H1 (cell line): ENCODE data around the gene IGLL5. TPM values are rescaled to one million over a fixed set of nuclear protein-coding genes. Genes with fewer than 3 reads are reported as not detected.

ENCODE experiments used
- NRF1 ChIP-seq: IDR thresholded peaks from 2 replicates; pipeline ENCODE4 v1.6.1; 2011; ENCODE audit warnings: mild to moderate bottlenecking, low read depth, low read length, improper control_type of control experiment
- SAP30 ChIP-seq: fragments of 300-600 bp; sonication (generic); IDR thresholded peaks from 2 replicates; pipeline ENCODE4 v1.7.1; 2012; ENCODE audit warnings: low read length, moderate library complexity, mild to moderate bottlenecking, inconsistent platforms; ENCODE audit not compliant: insufficient read depth, insufficient replicate concordance
- polyA plus RNA-seq, 7 experiments: library from polyadenylated mRNA; depleted of rRNA in 3 of 7; stranded (reverse) in 5 of 7; unstranded in 2 of 7; fragments of >200 nt in 5 of 7; fragments of 200-250 nt in 2 of 7; gene quantifications; 1 replicate in 5 of 7; 2 replicates in 1 of 7; 4 replicates in 1 of 7; pipeline versions ENCODE4 v1.2.1 to v1.2.3, GENCODE V29; 2011 to 2013; ENCODE audit warnings: missing spikeins in 2 of 7, mixed read lengths in 2 of 7
- total RNA-seq: library from RNA; stranded (reverse); fragmentation: NEBNext Ultra II Directional; extraction: Animal tissue kit (Norgen Biotek cat#: 25700); gene quantifications from 2 replicates; pipeline ENCODE4 v1.2.1, GENCODE V29; 2021

Gene IGLL5
- total and polyA plus RNA-seq, 2 of the 8 experiments (the other 6 are each of a cell fraction or from before 2014, with no cell fraction given) = not detected

- no peak for TF ChIP-seq SAP30
- no peak for TF ChIP-seq NRF1
Measured at GRCh38 chr22:22866381-22867111, 21.1 kb upstream of the IGLL5 start (continued).
